ENCODE data around the gene CDC42. TPM values are rescaled to one million over a fixed set of nuclear protein-coding genes. Genes with fewer than 3 reads are reported as not detected.

CDC42 gene
- total RNA-seq, 5 donors from 2014 or later (not counting 1 experiment from before 2014, with no cell fraction given): 181 to 348 (median 192) TPM

DNA sequence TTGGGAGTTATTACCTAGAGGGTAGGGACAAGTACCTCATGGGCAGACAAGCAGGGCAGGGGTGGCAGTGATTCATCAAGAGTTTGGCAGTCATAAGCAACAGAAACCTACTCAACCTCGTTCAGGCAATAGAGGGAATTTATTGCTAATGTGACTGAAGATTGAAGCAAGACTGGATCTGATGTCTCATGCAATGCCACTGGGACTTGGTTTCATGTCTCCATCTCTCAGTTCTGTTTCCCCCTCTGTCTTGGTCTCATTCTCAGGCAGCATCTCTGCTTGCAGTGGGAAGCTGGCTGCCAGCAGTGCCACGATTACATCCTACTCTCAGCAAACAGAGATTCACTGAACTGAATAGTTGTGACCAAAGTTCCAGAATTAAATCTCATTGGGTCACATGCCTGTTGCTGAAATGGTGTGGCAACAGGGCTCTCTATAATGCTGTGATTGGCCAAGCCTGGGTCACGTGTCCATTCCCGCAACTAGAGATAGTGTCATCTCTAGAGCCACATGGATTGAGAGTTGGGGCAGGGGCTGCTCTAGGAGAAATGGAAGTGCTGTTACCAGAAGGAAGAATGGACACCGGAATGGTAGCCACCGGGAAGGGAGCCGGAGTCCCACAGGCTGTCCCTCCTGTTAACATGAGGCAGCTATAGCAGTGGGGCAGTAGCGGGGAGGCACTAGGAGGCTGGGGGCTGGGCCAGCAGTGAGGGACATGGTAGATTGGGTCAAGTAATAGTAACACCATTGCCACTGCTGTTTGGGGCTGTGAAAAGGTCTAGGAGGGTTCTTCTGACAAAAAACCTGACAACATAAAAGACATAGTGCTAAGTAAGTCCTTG lies 3.9 kb upstream of the CDC42 start:
- H3K4me3 Mint-ChIP-seq: peak overlapping the region in 1 of 3 donors; percentile 12
- H3K27me3 ChIP-seq (replicated peaks in 1 of 2; ENCODE audit: control insufficient read depth in 2 of 2, extremely low read depth in 1 of 2, insufficient read depth in 2 of 2, low read length in 1 of 2): no peaks in the 10 kb centered on the region
- DNase-seq: no peak

DNA sequence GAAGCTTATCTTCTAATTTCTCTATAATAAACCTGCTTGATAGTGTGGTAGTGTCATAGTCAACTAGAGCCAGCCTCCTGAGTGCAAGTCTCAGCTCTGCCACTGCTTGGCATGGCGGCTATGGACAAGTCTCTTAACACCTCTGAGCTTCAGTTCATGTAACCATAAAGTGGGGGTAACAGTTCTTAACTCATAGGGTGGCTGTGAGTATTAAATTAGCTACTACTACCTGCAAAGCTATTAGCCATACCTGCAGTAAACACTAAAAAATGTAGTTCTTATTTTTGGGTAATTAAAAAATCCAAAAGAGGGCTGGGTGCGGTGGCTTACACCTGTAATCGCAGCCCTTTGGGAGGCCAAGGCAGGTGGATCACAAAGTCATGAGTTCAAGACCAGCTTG lies 2.2 kb upstream of the CDC42 start:
- WGBS (ENCODE audit: insufficient coverage): no CpG with 5 or more reads among the region's 3 CpGs
- H3K36me3 Mint-ChIP-seq: peaks cover 10% of the 10 kb centered on the region
- H3K27ac ChIP-seq (ENCODE audit: low read length): no peak overlapping the region
- no peak overlapping the region for H3K4me3 Mint-ChIP-seq
- H3K4me3 ChIP-seq (ENCODE audit: control insufficient read depth in 1 of 2, extremely low read depth in 1 of 2, low read length in 1 of 2): no peak overlapping the region
- H3K4me1 ChIP-seq (ENCODE audit: control insufficient read depth in 1 of 2, extremely low read depth in 1 of 2, insufficient read depth in 2 of 2, low read length in 2 of 2): peaks cover 17 to 37% of the 10 kb centered on the region in 2 experiments
- no peak overlapping the region for H3K27ac Mint-ChIP-seq
- no peaks in the 10 kb centered on the region for H3K27me3 Mint-ChIP-seq
- ATAC-seq (replicated peaks in 1 of 4): no peak
- POLR2A ChIA-PET: interaction anchor here (0.7 to 2.4 kb wide), 3 partner anchors 10 to 19 kb away, joined by 5 to 18 read pairs (median 7); no protein-coding TSS in a partner anchor
- H3K9me3 Mint-ChIP-seq: peaks cover 0 to 2% (median 2%) of the 10 kb centered on the region in 3 donors
- peaks cover 48 to 58% (median 51%) of the 10 kb centered on the region in 3 donors for H3K4me1 Mint-ChIP-seq
- CTCF ChIA-PET: interaction anchor here (0.6 to 1.8 kb wide), 2 partner anchors 10 to 26 kb away, joined by 7 to 10 read pairs; no protein-coding TSS in a partner anchor
- no peak for DNase-seq
- no peaks in the 10 kb centered on the region for H3K36me3 ChIP-seq (ENCODE audit: control insufficient read depth in 2 of 2, extremely low read depth in 1 of 2, insufficient read depth in 1 of 2, low read length in 1 of 2)
- H3K9me3 ChIP-seq: no peaks in the 10 kb centered on the region
- H3K27me3 ChIP-seq (replicated peaks in 1 of 2; ENCODE audit: control insufficient read depth in 2 of 2, extremely low read depth in 1 of 2, insufficient read depth in 2 of 2, low read length in 1 of 2): no peaks in the 10 kb centered on the region

More for the DNA sequence above, 3.9 kb upstream of the CDC42 start:
- peak overlapping the region; percentile 69 to 75 for H3K27ac Mint-ChIP-seq
- no peaks in the 10 kb centered on the region for H3K27me3 Mint-ChIP-seq
- no peak overlapping the region for H3K4me3 ChIP-seq (ENCODE audit: control insufficient read depth in 1 of 2, extremely low read depth in 1 of 2, low read length in 1 of 2)
- H3K36me3 ChIP-seq (ENCODE audit: control insufficient read depth in 2 of 2, extremely low read depth in 1 of 2, insufficient read depth in 1 of 2, low read length in 1 of 2): no peaks in the 10 kb centered on the region
- peaks cover 0 to 5% (median 4%) of the 10 kb centered on the region in 3 donors for H3K9me3 Mint-ChIP-seq
- peaks cover 45 to 61% (median 52%) of the 10 kb centered on the region in 3 donors for H3K4me1 Mint-ChIP-seq
- H3K36me3 Mint-ChIP-seq: peaks cover 5% of the 10 kb centered on the region
- no peak overlapping the region for H3K27ac ChIP-seq (ENCODE audit: low read length)
- H3K9me3 ChIP-seq: no peaks in the 10 kb centered on the region
- H3K4me1 ChIP-seq (ENCODE audit: control insufficient read depth in 1 of 2, extremely low read depth in 1 of 2, insufficient read depth in 2 of 2, low read length in 2 of 2): peaks cover 16 to 43% of the 10 kb centered on the region in 2 experiments
- WGBS (ENCODE audit: insufficient coverage): 100% methylated on average over 6 of the region's 8 CpGs
- ChIA-PET CTCF (no interaction called here), POLR2A (interaction anchor here in 1 of 2 donors (2.4 kb wide), 1 partner anchor 9 kb away, joined by 18 read pairs; no protein-coding TSS in a partner anchor)
- no peak for ATAC-seq (replicated peaks in 1 of 4)

DNA sequence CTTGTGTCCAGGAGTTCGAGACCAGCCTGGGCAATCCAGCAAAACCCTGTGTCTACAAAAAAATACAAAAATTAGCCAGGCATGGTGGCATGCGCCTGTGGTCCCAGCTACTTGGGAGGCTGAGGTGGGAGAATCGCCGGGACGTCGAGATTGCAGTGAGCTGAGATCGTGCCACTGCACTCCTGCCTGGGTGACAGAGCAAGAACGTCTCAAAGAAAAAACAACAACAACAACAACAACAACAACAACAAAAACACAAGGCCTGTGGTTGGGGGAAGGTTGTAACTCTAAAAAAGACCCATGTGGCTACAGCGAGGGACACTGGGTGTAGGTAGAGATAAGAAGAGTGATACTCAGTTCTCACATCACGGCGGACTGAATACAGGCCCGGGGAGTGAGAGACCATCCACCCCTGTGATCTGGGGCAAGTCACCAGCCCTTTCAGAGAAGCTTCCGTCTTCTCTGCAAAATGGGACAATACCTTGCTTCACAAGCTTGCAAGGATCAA lies 848 bp upstream of the CDC42 start:
- POLR2A ChIA-PET: interaction anchor here (0.5 to 4.0 kb wide), 6 partner anchors 8 to 27 kb away, joined by 3 to 84 read pairs (median 10); no protein-coding TSS in a partner anchor
- ATAC-seq (replicated peaks in 1 of 4) (no peak), DNase-seq (no peak)
- H3K4me1 ChIP-seq (ENCODE audit: control insufficient read depth in 1 of 2, extremely low read depth in 1 of 2, insufficient read depth in 2 of 2, low read length in 2 of 2): peaks cover 25 to 45% of the 10 kb centered on the region in 2 experiments
- H3K4me3 ChIP-seq (ENCODE audit: control insufficient read depth in 1 of 2, extremely low read depth in 1 of 2, low read length in 1 of 2): peak overlapping the region in 1 of 2 donors; percentile 35
- CTCF ChIA-PET: interaction anchor here in 1 of 2 donors (3.7 to 3.8 kb wide), 2 partner anchors 12 to 27 kb away, joined by 26 to 35 read pairs; no protein-coding TSS in a partner anchor
- Mint-ChIP-seq H3K9me3 (no peaks in the 10 kb centered on the region), H3K36me3 (peaks cover 17% of the 10 kb centered on the region), H3K4me1 (peaks cover 58 to 66% (median 60%) of the 10 kb centered on the region in 3 donors), H3K27me3 (no peaks in the 10 kb centered on the region), H3K4me3 (peak overlapping the region; percentile 83 to 90 (median 86)), H3K27ac (peak overlapping the region; percentile 88 to 95)
- H3K36me3 ChIP-seq (ENCODE audit: control insufficient read depth in 2 of 2, extremely low read depth in 1 of 2, insufficient read depth in 1 of 2, low read length in 1 of 2): no peaks in the 10 kb centered on the region
- H3K27ac ChIP-seq (ENCODE audit: low read length): no peak overlapping the region
- WGBS (ENCODE audit: insufficient coverage): 78% methylated on average over 3 of the region's 13 CpGs
- H3K27me3 ChIP-seq (replicated peaks in 1 of 2; ENCODE audit: control insufficient read depth in 2 of 2, extremely low read depth in 1 of 2, insufficient read depth in 2 of 2, low read length in 1 of 2): no peaks in the 10 kb centered on the region
- H3K9me3 ChIP-seq: no peaks in the 10 kb centered on the region

DNA sequence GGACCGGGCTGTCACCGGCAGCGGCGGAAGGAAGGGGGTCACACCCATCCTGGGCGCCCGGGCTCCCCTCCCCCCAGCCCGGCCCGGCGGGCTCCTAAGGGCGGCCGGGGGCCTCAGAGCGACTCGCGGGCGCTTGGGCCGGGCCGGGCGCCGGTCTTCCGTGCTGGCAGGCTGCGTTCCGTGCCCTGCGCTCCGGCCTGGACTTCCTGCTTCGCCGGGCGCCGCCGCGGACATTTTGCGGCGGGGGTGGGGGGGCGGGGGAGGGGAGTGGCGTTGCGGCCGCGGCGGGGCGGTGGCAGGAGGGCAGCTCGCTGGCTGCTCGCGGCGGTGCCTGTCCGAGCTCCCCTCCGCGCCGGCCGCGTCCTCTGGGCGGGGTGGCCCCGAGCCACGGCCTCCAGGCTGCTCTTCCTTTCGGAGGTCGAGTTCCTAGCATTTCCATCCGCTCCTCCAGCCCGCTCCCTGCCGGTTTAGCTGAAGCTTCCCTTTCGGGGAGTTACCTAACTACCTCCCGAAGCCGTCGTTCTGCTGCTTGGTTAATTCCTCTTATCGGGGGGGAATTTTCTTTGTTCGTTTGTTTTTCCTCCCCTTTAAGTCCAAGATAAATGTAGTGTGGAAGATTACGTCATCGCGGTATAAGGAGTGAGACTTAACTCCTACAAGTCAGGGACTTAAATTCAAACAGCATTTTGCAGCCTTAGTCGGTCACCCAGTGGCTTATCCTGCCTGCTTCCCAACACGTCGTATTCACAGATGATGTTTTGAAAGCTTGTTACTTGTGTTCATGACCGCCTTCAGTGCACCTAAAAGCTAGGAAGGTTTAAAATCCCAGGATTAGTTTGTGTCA lies 730 bp downstream of the CDC42 start:
- Histone ChIP-seq H3K36me3 (ENCODE audit: control insufficient read depth in 2 of 2, extremely low read depth in 1 of 2, insufficient read depth in 1 of 2, low read length in 1 of 2) (peaks cover 0 to 5% of the 10 kb centered on the region in 2 donors), H3K9me3 (no peaks in the 10 kb centered on the region), H3K27ac (ENCODE audit: low read length) (peak overlapping the region; percentile 91), H3K4me1 (ENCODE audit: control insufficient read depth in 1 of 2, extremely low read depth in 1 of 2, insufficient read depth in 2 of 2, low read length in 2 of 2) (peaks cover 34 to 54% of the 10 kb centered on the region in 2 experiments), H3K4me3 (ENCODE audit: control insufficient read depth in 1 of 2, extremely low read depth in 1 of 2, low read length in 1 of 2) (peak overlapping the region; percentile 63 to 72), H3K27me3 (replicated peaks in 1 of 2; ENCODE audit: control insufficient read depth in 2 of 2, extremely low read depth in 1 of 2, insufficient read depth in 2 of 2, low read length in 1 of 2) (no peaks in the 10 kb centered on the region)
- DNase-seq: peak in 34 of 35 experiments; percentile 19 to 81 (median 38)
- H3K36me3 Mint-ChIP-seq: peaks cover 29% of the 10 kb centered on the region
- CTCF ChIA-PET: interaction anchor here (0.5 to 3.8 kb wide), 7 partner anchors 13 to 29 kb away, joined by 3 to 35 read pairs (median 5); no protein-coding TSS in a partner anchor
- ATAC-seq (replicated peaks in 1 of 4): peak; percentile 47 to 68 (median 66)
- POLR2A ChIA-PET: interaction anchor here (0.6 to 4.0 kb wide), 11 partner anchors 12 to 219 kb away, joined by 3 to 84 read pairs (median 5); no protein-coding TSS in a partner anchor
- H3K27ac Mint-ChIP-seq: peak overlapping the region; percentile 95 to 98
- peaks cover 68 to 73% (median 69%) of the 10 kb centered on the region in 3 donors for H3K4me1 Mint-ChIP-seq
- H3K9me3 Mint-ChIP-seq: no peaks in the 10 kb centered on the region
- H3K27me3 Mint-ChIP-seq: no peaks in the 10 kb centered on the region
- peak overlapping the region; percentile 94 to 99 (median 97) for H3K4me3 Mint-ChIP-seq
- 0% methylated on average over 23 of the region's 70 CpGs for WGBS (ENCODE audit: insufficient coverage)

DNA sequence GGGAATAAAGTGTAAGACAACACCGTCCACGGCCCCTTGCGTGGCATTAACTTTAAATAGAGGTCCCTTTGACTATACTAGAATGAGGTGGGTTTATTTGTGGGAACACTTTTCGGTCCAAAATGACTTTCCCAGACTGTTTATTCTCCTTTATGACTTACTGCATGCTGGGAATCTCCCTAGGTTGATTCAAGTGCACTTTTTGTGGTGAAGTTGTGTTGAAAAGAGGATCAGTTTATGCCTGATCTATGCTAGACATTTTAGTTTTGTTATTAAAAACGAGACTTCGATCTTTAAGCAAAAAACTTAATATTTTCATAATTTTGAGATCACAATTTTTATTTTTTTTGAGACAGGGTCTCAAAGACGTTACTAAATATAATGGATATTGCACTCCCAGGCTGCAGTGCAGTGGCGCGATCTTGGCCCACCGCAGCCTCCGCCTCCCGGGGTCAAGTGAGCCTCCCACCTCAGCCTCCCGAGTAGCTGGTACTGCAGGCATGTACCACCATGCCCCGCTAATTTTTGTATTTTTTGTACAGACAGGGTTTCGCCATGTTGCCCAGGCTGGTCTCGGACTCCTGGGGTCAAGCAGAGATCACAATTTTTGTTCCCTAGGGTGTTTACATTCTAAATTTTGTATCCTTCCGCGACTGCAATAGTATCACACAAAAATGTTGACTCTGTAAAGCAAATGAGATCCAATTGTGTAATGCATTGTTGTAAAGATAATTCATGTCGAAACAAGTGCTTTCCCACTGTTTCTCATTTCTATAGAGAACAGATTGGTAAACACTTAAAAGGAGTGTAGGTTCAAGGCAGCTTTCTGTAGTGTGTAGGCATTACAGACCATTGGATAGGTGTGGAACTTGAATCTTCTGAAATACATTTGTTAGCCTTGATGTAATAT lies 1.6 kb downstream of the CDC42 start:
- ATAC-seq (replicated peaks in 1 of 4) (no peak), DNase-seq (peak in 1 of 35 experiments; percentile 60)
- Histone ChIP-seq H3K36me3 (ENCODE audit: control insufficient read depth in 2 of 2, extremely low read depth in 1 of 2, insufficient read depth in 1 of 2, low read length in 1 of 2) (peaks cover 0 to 7% of the 10 kb centered on the region in 2 donors), H3K27ac (ENCODE audit: low read length) (peak overlapping the region; percentile 91), H3K9me3 (no peaks in the 10 kb centered on the region), H3K27me3 (replicated peaks in 1 of 2; ENCODE audit: control insufficient read depth in 2 of 2, extremely low read depth in 1 of 2, insufficient read depth in 2 of 2, low read length in 1 of 2) (no peaks in the 10 kb centered on the region), H3K4me3 (ENCODE audit: control insufficient read depth in 1 of 2, extremely low read depth in 1 of 2, low read length in 1 of 2) (peak overlapping the region; percentile 63 to 72), H3K4me1 (ENCODE audit: control insufficient read depth in 1 of 2, extremely low read depth in 1 of 2, insufficient read depth in 2 of 2, low read length in 2 of 2) (peaks cover 27 to 54% of the 10 kb centered on the region in 2 experiments)
- H3K27ac Mint-ChIP-seq: peak overlapping the region; percentile 95 to 98
- POLR2A ChIA-PET: interaction anchor here (0.6 to 4.0 kb wide), 9 partner anchors 12 to 761 kb away, joined by 3 to 84 read pairs (median 13); no protein-coding TSS in a partner anchor
- peaks cover 30% of the 10 kb centered on the region for H3K36me3 Mint-ChIP-seq
- peaks cover 66 to 70% (median 66%) of the 10 kb centered on the region in 3 donors for H3K4me1 Mint-ChIP-seq
- H3K9me3 Mint-ChIP-seq: no peaks in the 10 kb centered on the region
- 40% methylated on average over 10 of the region's 19 CpGs for WGBS (ENCODE audit: insufficient coverage)
- no peaks in the 10 kb centered on the region for H3K27me3 Mint-ChIP-seq
- CTCF ChIA-PET: interaction anchor here (0.6 to 3.8 kb wide), 7 partner anchors 12 to 1268 kb away, joined by 3 to 35 read pairs (median 5); no protein-coding TSS in a partner anchor
- peak overlapping the region; percentile 94 to 99 (median 97) for H3K4me3 Mint-ChIP-seq

Measured in T-cell (primary cell).